Right lobe of liver (tissue), 6 donors: ENCODE results near the gene TEX19. TPM values are rescaled to one million over a fixed set of nuclear protein-coding genes. Genes with fewer than 3 reads are reported as not detected.

Source experiments
- ATAC-seq, 4 donors: fragments of 200-7000 bp; cut with Tn5 transposase; one replicate each; pipeline ENCODE4 v1.9.1; 2020; ENCODE audit warnings: mild to moderate bottlenecking in 4 of 4, moderate library complexity in 4 of 4
- DNase-seq, 3 donors: peaks; one replicate each; pipeline ENCODE4 v3.0.0-alpha.2; 2020
- H3K27ac ChIP-seq, 3 donors: fragments of 200-600 bp; one replicate each; pipeline ENCODE4 v1.8.0; 2022
- H3K27me3 ChIP-seq, 2 donors: fragments of 200-600 bp; one replicate each; pipeline ENCODE4 v1.8.0; 2022
- H3K36me3 ChIP-seq, 4 donors: fragments of 200-600 bp; sonication (generic) in 1 of 4; one replicate each; pipeline versions ENCODE4 v1.5.1 to v1.8.0; 2017 to 2022; ENCODE audit warnings: control low read depth in 1 of 4
- H3K4me1 ChIP-seq, 4 donors: fragments of 200-600 bp; sonication (generic) in 1 of 4; one replicate each; pipeline versions ENCODE4 v1.5.1 to v1.8.0; 2017 to 2022; ENCODE audit warnings: control low read depth in 1 of 4
- H3K4me3 ChIP-seq, 3 donors: fragments of 200-600 bp; one replicate each; pipeline ENCODE4 v1.8.0; 2022
- H3K9me3 ChIP-seq, 4 donors: fragments of 200-600 bp; sonication (generic) in 1 of 4; one replicate each; pipeline versions ENCODE4 v1.5.1 to v1.8.0; 2017 to 2022; ENCODE audit warnings: control low read depth in 1 of 4
- POLR2A ChIP-seq: fragments of 450-650 bp; IDR thresholded peaks from one replicate; pipeline ENCODE4 v1.6.1; 2017; ENCODE audit warnings: antibody characterized with exemption, mild to moderate bottlenecking
- WGBS: methylation state at CpG from one replicate; pipeline ENCODE4 v1.1.6; 2018; ENCODE audit warnings: low coverage, low lambda C conversion rate; ENCODE audit not compliant: insufficient coverage; ENCODE audit errors: missing lambda C conversion rate; 5-methylcytosine and 5-hydroxymethylcytosine counted together
- intact Hi-C, 2 donors: fragments of 100-400 bp; cut with DNase I; formaldehyde crosslinking; loops; one replicate each; pipeline versions ENCODE4 v1.11.2 to v1.14.1; 2022
- total RNA-seq, 6 experiments: library from RNA; depleted of rRNA in 2 of 6; stranded (reverse); fragments of >200 nt in 2 of 6; fragmentation: NEBNext Ultra II Directional in 3 of 6; extraction: Animal tissue kit (Norgen Biotek cat#: 25700) in 3 of 6; gene quantifications; one replicate each; pipeline versions ENCODE4 v1.1.0 to v1.2.4, GENCODE V29; 2016 to 2023
- TF ChIP-seq, protein P1 (sequence below), 4 donors: fragments of 200-600 bp in 3 of 4; fragments of 450-650 bp in 1 of 4; IDR thresholded peaks; one replicate each; pipeline versions ENCODE4 v1.5.1 to v1.8.0; 2016 to 2022; ENCODE audit warnings: antibody characterized with exemption in 4 of 4, mild to moderate bottlenecking in 2 of 4
- donor health status: DM: no; HTN: yes; CAD: no.
- donor health status: DM: no; HTN: no; CAD: no.
- donor health status: DM: no; HTN: no; CAD: no.
- donor health status: DM: no; HTN: yes; CAD: no.
- donor health status: DM: no; HTN: yes; CAD: no.

TEX19 gene
- total RNA-seq, 6 experiments from 2014 or later, result not detected

DNA sequence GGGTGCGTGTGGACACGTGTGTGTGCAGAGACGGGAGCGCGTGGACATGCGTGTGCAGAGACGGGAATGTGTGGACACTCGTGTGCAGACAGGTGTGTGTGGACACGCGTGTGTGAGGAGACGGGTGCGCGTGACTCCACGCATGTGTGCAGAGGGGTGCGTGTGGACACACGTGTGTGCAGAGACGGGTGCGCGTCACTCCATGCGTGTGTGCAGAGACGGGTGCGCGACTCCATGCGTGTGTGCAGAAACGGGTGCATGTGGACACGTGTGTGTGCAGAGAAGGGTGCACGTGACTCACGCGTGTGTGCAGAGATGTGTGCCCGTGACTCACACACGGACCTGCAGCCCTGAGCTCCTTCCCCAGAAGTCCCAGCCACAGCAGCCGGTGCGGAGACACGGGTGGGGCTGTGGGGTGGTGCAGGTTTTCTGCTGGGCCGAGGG is 39.4 kb upstream of the TEX19 start:
- no peaks in the 10 kb centered on the region for H3K27me3 ChIP-seq
- H3K27ac ChIP-seq, result no peak overlapping the region
- H3K36me3 ChIP-seq, result no peaks in the 10 kb centered on the region
- ATAC-seq (no peak), DNase-seq (no peak)
- 90% methylated on average over 17 of the region's 35 CpGs for WGBS
- H3K4me1 ChIP-seq, result peaks cover 0 to under 1% (median 0%) of the 10 kb centered on the region in 4 donors
- no peaks in the 10 kb centered on the region for H3K9me3 ChIP-seq
- intact Hi-C loops, result loop anchor here (5.0 kb wide), 1 partner anchor 82 kb away; no protein-coding TSS in a partner anchor
- no peak overlapping the region for H3K4me3 ChIP-seq
- TF ChIP-seq, protein P1, sequence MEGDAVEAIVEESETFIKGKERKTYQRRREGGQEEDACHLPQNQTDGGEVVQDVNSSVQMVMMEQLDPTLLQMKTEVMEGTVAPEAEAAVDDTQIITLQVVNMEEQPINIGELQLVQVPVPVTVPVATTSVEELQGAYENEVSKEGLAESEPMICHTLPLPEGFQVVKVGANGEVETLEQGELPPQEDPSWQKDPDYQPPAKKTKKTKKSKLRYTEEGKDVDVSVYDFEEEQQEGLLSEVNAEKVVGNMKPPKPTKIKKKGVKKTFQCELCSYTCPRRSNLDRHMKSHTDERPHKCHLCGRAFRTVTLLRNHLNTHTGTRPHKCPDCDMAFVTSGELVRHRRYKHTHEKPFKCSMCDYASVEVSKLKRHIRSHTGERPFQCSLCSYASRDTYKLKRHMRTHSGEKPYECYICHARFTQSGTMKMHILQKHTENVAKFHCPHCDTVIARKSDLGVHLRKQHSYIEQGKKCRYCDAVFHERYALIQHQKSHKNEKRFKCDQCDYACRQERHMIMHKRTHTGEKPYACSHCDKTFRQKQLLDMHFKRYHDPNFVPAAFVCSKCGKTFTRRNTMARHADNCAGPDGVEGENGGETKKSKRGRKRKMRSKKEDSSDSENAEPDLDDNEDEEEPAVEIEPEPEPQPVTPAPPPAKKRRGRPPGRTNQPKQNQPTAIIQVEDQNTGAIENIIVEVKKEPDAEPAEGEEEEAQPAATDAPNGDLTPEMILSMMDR (IDR thresholded peaks at IDR 0.05), result no peak
- no peak for TF ChIP-seq POLR2A

DNA sequence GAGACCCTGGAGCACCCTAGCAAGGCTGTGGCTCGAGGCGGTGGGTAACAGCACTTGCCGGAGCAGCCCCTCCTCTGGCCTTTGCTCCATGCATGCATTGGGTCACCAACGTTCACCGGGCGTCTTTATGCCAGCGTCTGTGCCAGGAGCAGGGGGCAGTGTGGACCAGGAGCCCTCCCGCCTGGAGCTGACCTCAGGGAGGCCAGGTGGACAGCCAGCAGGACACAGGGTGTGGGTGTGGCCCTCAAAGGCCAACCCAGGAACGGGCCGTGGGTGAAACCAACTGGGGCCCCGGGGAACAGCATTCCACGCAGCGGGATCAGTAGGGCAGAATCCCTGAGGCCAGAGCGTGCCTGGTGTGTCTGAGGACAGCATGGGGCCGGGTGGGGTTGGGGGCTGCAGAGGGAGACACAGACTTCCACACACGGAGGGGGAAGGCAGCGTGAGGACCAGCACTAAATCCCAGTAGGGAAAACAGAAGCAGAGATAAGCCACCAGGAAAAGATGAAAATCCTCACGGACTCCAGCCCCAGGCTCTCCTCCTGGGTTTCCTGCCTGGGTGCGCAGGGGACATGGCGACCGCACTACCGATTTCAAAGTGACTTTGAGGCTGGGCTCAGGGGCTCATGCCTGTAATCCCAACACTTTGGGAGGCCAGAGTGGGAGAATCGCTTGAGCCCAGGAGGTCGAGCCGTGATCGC is 38.8 kb upstream of the TEX19 start:
- Histone ChIP-seq H3K27ac (no peak overlapping the region), H3K27me3 (no peaks in the 10 kb centered on the region), H3K9me3 (no peaks in the 10 kb centered on the region), H3K4me3 (no peak overlapping the region), H3K36me3 (no peaks in the 10 kb centered on the region), H3K4me1 (peaks cover 0 to 7% (median 0%) of the 10 kb centered on the region in 4 donors)
- ATAC-seq, result peak in 2 of 4 donors; percentile 12 to 17
- no peak for TF ChIP-seq POLR2A
- TF ChIP-seq, protein P1 (IDR thresholded peaks at IDR 0.05), result no peak
- intact Hi-C loops, result loop anchor here in 1 of 2 donors (5.0 kb wide), 1 partner anchor 83 kb away; no protein-coding TSS in a partner anchor
- WGBS, result 56% methylated on average over 10 of the region's 26 CpGs
- peak in 1 of 3 donors; percentile 33 for DNase-seq

DNA sequence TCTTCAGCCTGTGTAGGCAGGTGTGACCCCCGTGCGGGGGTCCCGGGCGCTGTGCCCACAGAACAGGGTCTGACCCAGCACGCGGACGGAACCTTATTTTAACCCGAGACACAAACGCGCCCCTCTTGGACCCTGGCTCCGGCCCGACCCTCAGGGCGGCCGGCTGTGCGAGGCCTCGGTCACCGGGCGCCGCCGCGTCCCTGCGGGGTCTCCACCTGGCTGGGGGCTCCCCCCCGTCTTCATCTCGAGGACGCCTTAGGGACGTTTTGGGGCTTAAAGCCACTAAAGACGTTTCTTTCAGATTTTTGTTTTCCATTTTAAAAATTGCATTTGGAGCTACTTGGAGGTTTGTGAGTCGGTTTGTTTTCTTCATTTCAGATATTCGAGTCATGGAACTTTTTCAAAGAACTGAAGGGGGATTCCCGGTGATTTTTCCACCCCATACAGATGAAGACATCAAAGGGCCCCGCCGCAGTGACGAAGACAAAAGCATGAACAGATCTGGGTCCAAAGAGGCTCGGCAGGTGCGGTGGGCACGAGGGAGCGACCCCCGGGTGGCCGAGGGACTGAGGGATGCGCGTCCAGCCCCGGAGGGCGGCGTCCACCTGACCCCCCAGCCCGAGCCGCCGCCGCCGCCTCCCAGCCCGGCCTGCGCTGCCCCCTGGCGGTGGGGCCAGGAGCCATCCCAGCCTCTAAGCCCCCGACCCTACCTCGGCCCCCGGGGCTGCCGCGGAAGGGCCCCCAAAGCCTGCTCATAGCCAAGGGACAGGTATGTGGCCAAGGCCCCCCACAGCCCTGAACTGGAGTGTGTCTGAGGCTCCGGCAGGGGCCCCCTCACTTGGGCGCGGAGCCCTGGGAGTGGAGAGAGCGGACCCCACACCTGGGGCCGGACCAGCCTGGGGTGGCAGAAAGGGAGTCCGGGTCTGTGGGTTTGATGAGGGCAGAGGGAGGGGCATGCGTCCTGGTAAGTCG is 37.8 kb upstream of the TEX19 start:
- TF ChIP-seq, protein P1 (IDR thresholded peaks at IDR 0.05), result peak; percentile 80 to 94 (median 88)
- no peak for TF ChIP-seq POLR2A
- peak; percentile 10 to 57 (median 39) for ATAC-seq
- Histone ChIP-seq H3K36me3 (no peaks in the 10 kb centered on the region), H3K27me3 (no peaks in the 10 kb centered on the region), H3K9me3 (no peaks in the 10 kb centered on the region), H3K4me1 (peaks cover 0 to 17% (median 4%) of the 10 kb centered on the region in 4 donors), H3K27ac (no peak overlapping the region), H3K4me3 (no peak overlapping the region)
- intact Hi-C loops, result loop anchor here in 1 of 2 donors (5.0 kb wide), 1 partner anchor 84 kb away; no protein-coding TSS in a partner anchor
- 34% methylated on average over 22 of the region's 65 CpGs for WGBS
- no peak for DNase-seq

DNA sequence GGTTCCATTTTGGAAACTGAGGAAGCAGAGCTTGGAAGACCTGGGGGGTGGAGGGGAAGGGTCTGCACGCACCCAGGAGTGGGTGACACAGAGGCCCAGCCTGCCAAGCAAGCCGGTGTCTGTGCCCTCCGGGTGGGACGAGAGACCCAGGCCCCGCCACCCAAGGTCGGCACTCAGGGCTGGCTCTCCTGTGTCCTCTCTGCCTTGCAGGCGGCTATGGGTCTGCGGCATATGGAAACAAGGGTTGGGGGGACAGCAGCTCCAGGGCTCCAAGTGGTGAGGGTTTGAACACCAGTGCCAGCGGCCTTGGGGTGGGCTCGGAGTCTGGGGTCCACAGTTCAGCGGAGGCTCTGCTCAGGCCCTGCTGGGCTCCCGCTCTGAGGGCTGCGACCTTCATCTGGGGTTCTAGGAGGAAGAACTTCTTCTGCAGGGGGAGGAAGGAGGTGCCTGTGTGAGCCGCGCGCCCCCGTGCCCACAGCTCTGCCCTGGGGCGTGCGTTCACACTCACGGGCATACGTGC is 37.0 kb upstream of the TEX19 start:
- H3K36me3 ChIP-seq, result no peaks in the 10 kb centered on the region
- H3K4me3 ChIP-seq, result no peak overlapping the region
- peaks cover 0 to 17% (median 4%) of the 10 kb centered on the region in 4 donors for H3K4me1 ChIP-seq
- H3K27ac ChIP-seq, result no peak overlapping the region
- no peak for ATAC-seq
- no peak for TF ChIP-seq POLR2A
- TF ChIP-seq, protein P1 (IDR thresholded peaks at IDR 0.05), result no peak
- no peaks in the 10 kb centered on the region for H3K9me3 ChIP-seq
- H3K27me3 ChIP-seq, result no peaks in the 10 kb centered on the region
- 50% methylated on average over 4 of the region's 21 CpGs for WGBS
- intact Hi-C loops, result loop anchor here in 1 of 2 donors (5.0 kb wide), 1 partner anchor 85 kb away; no protein-coding TSS in a partner anchor
- DNase-seq, result no peak
